ENCODE measurements around the gene NSF.

DNA sequence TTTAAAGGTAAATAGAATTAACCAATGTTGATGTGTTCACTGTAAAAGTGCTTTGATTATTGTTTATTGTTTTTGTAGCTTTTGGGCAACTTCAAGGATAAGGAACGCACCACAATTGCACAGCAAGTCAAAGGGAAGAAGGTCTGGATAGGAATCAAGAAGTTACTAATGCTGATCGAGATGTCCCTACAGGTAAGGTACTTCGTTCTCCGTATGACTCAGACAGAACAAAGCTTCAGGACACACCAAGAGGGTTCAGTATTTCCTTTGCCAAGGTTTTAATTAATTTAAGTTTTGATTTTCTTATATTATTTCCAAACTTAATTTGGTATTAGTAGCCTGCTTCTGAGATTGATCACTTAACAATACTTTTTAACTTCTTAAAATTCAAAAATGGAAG is 161.0 kb downstream of the NSF start:
- TF ChIP-seq, protein P1, sequence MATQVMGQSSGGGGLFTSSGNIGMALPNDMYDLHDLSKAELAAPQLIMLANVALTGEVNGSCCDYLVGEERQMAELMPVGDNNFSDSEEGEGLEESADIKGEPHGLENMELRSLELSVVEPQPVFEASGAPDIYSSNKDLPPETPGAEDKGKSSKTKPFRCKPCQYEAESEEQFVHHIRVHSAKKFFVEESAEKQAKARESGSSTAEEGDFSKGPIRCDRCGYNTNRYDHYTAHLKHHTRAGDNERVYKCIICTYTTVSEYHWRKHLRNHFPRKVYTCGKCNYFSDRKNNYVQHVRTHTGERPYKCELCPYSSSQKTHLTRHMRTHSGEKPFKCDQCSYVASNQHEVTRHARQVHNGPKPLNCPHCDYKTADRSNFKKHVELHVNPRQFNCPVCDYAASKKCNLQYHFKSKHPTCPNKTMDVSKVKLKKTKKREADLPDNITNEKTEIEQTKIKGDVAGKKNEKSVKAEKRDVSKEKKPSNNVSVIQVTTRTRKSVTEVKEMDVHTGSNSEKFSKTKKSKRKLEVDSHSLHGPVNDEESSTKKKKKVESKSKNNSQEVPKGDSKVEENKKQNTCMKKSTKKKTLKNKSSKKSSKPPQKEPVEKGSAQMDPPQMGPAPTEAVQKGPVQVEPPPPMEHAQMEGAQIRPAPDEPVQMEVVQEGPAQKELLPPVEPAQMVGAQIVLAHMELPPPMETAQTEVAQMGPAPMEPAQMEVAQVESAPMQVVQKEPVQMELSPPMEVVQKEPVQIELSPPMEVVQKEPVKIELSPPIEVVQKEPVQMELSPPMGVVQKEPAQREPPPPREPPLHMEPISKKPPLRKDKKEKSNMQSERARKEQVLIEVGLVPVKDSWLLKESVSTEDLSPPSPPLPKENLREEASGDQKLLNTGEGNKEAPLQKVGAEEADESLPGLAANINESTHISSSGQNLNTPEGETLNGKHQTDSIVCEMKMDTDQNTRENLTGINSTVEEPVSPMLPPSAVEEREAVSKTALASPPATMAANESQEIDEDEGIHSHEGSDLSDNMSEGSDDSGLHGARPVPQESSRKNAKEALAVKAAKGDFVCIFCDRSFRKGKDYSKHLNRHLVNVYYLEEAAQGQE (IDR thresholded peaks at IDR 0.05; ENCODE audit: insufficient read depth in 1 of 2, low read depth in 2 of 2, low read length in 2 of 2): no peak
- no peak for TF ChIP-seq POLR2AphosphoS5 (IDR thresholded peaks at IDR 0.05; ENCODE audit: low read depth, low read length)
- no peak for TF ChIP-seq TAF1 (IDR thresholded peaks at IDR 0.05; ENCODE audit: borderline replicate concordance, insufficient read depth, low read length)

Data from PFSK-1 (cell line).